Astrocyte of the hippocampus (primary cell): ENCODE results near the gene ISCU.
"Not testable (repeated sequence)": the region's sequence is repeated elsewhere in the genome, so short reads cannot be mapped to it uniquely, and the experiment has no call there.

Source experiments
- DNase-seq: peaks from one replicate; pipeline ENCODE4 v3.0.0; 2011; ENCODE audit warnings: low read depth, low spot score

Gene ISCU

DNA sequence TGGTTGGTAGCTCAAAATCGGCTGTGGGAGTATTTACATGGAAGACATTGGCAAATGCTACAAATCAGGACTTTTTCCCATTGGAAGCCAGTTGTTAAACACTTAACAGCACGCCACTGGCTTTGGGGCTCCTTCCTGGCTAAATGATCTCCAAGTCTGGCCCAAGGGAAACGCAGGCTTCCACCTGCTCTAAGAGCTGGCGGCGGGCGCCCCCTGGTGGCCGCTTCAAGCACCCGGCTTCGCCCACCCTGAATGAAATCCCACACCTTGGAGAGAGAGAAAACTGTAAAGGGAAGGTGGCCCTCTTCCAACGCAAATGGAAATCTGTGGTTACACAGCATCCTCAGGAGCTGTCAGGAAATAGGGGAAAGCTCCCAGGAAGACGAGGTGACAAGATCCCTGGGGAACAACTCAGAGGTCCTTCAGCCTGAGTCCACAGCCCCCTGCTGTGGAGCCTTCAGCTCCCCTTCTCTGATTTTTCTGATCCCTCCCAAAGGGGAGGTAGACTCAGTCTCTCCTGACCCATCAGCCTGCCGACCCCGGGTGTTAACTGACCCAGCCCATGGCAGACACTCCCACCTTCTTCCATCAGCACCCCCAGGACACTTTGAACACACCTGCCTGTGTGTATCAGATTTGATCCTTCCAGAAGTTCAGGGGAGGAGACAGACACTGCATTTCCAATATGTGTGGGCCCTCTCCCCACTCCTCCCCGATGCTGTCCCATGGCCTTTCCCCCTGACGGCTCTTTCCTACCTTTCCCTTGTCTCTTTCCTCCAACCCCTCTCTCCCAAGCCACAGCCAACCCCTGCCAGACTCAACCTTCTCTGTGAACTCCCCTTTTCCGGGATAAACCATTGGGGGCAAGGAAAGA, 55.9 kb downstream of the ISCU start:
- peak; percentile 93 for DNase-seq

GRCh38 chr12:108618953-108619274, 56.5 kb downstream of the ISCU start:
- not testable (repeated sequence) for DNase-seq
